ENCODE data around the gene NCAM2. TPM values are rescaled to one million over a fixed set of nuclear protein-coding genes. Genes with fewer than 3 reads are reported as not detected.

The NCAM2 gene
- total RNA-seq, 1 experiment from 2014 or later, result 0.48 TPM

DNA sequence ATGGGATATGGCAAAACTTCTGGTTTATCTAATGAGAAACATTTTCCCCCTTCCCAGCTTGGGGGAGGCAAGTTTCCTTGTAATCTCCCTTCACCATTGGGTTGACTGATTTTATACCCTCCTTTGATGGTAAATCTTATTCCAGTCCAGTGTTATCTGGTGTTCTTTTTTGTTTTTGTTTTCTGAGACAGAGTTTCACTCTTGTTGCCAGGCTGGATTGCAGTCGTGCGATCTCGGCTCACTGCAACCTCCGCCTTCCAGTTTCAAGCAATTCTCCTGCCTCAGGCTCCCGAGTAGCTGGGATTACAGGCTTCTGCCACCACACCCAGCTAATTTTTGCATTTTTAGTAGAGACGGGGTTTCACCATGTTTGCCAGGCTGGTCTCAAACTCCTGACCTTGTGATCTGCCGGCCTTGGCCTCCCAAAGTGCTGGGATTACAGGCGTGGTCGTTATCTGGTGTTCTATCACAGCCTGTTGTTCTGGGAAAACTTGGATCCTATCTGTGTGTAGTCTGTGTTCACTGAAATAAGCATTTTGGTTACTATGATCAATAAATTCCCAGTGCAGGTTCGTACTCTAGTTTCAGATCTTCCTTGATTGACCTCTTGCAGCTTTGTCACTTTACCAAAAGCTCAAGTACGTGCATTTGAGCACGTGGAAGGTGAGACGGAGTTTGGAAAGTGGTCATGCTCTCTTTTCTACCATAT, 281.1 kb downstream of the NCAM2 start:
- H3K36me3 ChIP-seq (replicated peaks; ENCODE audit: control insufficient read depth, insufficient read depth, low read length), result no peaks in the 10 kb centered on the region
- no peak overlapping the region for H3K4me3 ChIP-seq (ENCODE audit: insufficient read depth, low read depth, low read length)
- DNase-seq, result no peak
- H3K27me3 ChIP-seq (ENCODE audit: control insufficient read depth, insufficient read depth, low read length), result no peaks in the 10 kb centered on the region

DNA sequence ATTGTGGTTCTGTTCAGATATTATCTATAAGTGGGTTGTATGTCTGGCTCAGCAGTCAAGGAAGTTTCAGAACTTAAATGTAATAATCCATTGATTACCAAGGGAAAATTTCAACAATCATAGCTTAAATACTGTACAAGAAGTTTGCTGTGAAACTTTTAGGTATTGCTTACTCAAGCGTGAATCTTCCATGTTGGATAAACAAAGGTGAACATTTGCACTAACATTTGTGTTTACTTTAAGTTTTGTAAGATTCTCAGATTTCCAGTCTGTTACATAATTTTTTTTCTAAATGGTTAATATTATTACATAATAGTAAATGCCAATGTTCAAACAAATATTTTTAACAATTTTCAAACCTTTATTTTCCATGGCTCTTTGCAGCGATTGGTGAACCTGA, 285.6 kb downstream of the NCAM2 start:
- H3K36me3 ChIP-seq (replicated peaks; ENCODE audit: control insufficient read depth, insufficient read depth, low read length), result no peaks in the 10 kb centered on the region
- DNase-seq, result no peak
- no peak overlapping the region for H3K4me3 ChIP-seq (ENCODE audit: insufficient read depth, low read depth, low read length)
- no peaks in the 10 kb centered on the region for H3K27me3 ChIP-seq (ENCODE audit: control insufficient read depth, insufficient read depth, low read length)

DNA sequence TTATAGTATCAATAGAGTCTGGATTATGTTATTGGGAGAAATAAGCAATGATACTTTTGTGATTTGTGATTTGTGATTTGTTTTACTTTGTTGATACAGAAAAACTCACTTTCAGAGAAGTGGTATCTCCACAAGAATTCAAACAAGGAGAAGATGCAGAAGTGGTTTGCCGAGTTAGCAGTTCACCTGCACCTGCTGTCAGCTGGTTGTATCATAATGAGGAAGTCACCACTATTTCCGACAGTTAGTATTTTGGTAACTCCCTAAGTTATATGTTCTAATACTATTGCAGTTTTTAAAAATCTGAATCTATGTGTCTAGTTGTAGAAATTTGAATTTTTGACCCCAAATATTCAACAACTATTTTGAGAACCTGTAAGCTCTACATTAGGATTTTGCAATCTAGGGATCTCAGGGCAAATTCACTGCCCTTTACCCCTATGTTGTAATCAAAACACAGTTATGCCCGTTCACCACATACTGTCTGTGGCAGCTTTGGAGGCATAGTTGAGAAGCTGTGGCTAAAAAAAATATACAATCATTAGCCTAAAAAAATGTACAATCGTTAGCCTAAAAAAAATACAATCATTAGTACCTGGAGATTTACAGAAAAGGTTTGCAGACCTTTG, 288.1 kb downstream of the NCAM2 start:
- no peak overlapping the region for H3K4me3 ChIP-seq (ENCODE audit: insufficient read depth, low read depth, low read length)
- DNase-seq, result no peak
- no peaks in the 10 kb centered on the region for H3K36me3 ChIP-seq (replicated peaks; ENCODE audit: control insufficient read depth, insufficient read depth, low read length)
- no peaks in the 10 kb centered on the region for H3K27me3 ChIP-seq (ENCODE audit: control insufficient read depth, insufficient read depth, low read length)

DNA sequence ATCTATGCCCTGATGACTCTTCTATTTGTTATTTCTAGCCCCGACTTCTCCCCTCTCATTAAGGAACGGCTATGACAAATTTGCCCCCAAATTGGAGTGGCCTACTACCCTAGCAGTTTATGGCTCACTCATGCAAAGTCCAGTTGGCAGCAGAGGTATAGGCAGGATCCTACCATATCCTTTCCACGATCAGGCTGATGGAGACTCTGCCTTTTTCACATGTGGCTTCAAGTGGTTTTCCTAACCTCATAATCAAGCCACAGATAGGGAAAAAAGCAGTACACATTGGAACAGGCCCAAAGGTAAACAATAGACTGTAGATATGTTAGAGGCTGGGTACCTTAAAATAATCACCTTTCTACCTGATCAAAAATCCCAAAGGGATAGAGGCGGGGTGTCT, 292.5 kb downstream of the NCAM2 start:
- no peak for DNase-seq
- H3K36me3 ChIP-seq (replicated peaks; ENCODE audit: control insufficient read depth, insufficient read depth, low read length), result no peaks in the 10 kb centered on the region
- no peaks in the 10 kb centered on the region for H3K27me3 ChIP-seq (ENCODE audit: control insufficient read depth, insufficient read depth, low read length)
- H3K4me3 ChIP-seq (ENCODE audit: insufficient read depth, low read depth, low read length), result no peak overlapping the region

DNA sequence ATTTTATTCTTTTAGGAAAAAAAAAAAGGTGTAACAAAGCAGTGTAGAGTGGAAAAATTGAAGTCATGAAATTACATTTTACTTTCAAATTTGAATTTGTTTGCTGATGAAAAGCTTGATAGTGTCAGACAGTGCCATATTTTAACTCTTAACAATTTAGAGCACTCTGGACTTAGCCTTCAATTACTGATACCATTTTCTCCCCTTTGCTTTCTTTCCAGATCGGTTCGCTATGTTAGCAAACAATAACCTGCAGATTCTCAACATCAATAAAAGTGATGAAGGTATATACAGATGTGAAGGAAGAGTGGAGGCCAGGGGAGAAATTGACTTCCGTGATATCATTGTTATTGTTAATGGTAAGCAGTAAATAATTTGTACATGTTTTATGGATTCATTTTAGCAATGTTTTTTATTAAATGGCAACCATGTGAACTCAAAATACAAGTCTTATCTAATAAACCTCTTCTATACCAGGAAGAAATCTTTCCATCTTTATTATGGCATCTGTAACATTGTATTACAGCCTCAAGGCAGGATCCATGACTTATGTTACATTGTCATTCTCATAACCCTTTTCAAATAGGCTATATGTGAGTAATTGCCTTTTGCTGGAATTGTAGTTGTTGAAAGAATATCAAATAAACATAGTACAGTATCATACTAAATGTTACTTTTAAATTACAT, 293.8 kb downstream of the NCAM2 start:
- Histone ChIP-seq H3K4me3 (ENCODE audit: insufficient read depth, low read depth, low read length) (no peak overlapping the region), H3K36me3 (replicated peaks; ENCODE audit: control insufficient read depth, insufficient read depth, low read length) (no peaks in the 10 kb centered on the region), H3K27me3 (ENCODE audit: control insufficient read depth, insufficient read depth, low read length) (no peaks in the 10 kb centered on the region)
- no peak for DNase-seq

DNA sequence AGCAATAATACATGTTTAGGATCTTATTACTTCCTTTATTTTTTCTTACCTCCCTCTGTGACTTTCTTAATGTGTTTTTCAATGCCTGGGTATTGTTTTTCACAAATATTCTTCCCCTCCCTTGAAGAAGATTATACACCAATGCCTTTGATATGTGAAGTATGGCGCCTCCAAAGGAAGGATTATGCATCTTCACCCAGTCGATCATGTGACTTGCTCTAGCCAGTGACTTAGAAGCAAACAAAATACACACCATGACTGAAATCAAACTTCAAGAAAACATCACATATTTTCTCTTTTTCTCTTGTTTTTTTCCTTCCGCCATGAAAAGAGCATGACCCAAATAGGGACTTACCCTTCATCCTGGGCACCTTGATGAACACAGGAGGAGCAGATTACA, 297.1 kb downstream of the NCAM2 start:
- no peak for DNase-seq
- Histone ChIP-seq H3K36me3 (replicated peaks; ENCODE audit: control insufficient read depth, insufficient read depth, low read length) (no peaks in the 10 kb centered on the region), H3K4me3 (ENCODE audit: insufficient read depth, low read depth, low read length) (no peak overlapping the region), H3K27me3 (ENCODE audit: control insufficient read depth, insufficient read depth, low read length) (no peaks in the 10 kb centered on the region)

DNA sequence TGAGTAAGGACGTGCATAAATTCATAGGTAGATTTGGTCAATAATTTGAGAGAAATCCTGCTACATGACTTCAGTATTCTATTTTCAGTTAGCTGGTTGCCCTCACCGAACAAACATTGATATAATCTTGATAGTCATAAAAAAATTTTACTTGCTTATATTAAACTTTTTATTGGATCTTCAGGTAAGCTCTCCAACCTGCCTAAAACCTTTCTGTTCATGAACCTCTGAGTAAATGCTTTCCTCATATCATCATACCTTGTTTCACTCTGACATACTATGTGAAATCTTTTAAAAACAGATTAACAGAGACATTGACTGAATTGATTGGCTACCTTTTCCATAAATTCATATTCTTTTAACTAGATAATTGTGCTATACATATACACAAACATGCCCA, 299.0 kb downstream of the NCAM2 start:
- no peaks in the 10 kb centered on the region for H3K27me3 ChIP-seq (ENCODE audit: control insufficient read depth, insufficient read depth, low read length)
- no peak for DNase-seq
- no peak overlapping the region for H3K4me3 ChIP-seq (ENCODE audit: insufficient read depth, low read depth, low read length)
- no peaks in the 10 kb centered on the region for H3K36me3 ChIP-seq (replicated peaks; ENCODE audit: control insufficient read depth, insufficient read depth, low read length)

DNA sequence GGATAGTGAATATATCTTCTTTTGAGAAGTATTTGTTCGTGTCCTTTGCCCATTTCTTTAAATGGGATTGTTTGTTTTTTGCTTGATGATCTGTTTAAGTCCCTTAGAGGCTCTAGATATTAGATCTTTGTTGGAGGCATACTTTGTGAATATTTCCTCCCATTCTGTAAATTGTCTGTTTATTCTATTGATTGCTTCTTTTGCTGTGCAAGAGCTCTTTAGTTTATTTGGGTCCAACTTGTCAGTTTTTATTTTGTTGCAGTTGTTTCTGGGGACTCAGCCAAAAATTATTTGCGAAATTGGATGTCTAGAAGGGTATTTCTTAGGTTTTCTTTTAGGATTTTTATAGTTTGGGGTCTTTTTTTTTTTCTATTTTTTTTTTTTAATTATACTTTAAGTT, 302.8 kb downstream of the NCAM2 start:
- Histone ChIP-seq H3K27me3 (ENCODE audit: control insufficient read depth, insufficient read depth, low read length) (no peaks in the 10 kb centered on the region), H3K4me3 (ENCODE audit: insufficient read depth, low read depth, low read length) (no peak overlapping the region), H3K36me3 (replicated peaks; ENCODE audit: control insufficient read depth, insufficient read depth, low read length) (no peaks in the 10 kb centered on the region)
- DNase-seq, result no peak

DNA sequence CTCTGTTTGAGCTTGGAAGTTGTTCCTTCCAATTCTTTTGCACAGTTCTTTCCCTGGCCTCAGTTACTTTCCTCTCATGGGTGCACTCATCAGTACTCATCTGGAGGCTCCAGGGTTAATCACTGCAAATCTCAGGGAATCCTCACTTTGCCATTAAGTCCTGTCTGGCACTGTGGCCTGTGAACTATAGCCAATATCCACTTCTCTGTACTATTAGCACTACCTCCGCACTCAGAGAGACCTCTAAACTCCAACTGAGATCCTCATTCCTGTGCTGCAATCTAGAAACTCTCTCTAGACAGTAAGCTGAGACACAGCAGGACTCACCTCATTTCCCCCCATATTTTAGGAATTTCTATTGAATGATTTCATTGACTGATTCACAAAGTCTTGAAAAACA, 311.3 kb downstream of the NCAM2 start:
- no peak for DNase-seq
- Histone ChIP-seq H3K36me3 (replicated peaks; ENCODE audit: control insufficient read depth, insufficient read depth, low read length) (no peaks in the 10 kb centered on the region), H3K4me3 (ENCODE audit: insufficient read depth, low read depth, low read length) (no peak overlapping the region), H3K27me3 (ENCODE audit: control insufficient read depth, insufficient read depth, low read length) (no peaks in the 10 kb centered on the region)

DNA sequence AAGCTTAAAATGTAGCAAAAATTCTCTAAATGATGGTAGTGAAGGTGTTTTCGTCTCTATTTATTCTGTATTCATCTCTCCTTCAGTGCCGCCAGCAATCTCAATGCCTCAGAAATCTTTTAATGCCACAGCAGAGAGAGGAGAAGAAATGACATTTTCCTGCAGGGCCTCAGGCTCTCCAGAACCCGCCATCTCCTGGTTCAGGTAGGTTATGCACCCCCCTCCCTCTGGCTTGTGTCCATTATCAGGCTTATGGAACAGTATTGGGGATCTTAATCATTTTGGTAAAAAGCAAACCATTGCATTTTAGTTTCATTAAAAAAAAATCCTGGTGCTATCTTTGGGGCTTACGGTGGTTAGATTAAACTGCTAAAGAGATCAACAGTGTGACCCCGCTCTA, 326.1 kb downstream of the NCAM2 start:
- peak; percentile 1 for DNase-seq
- no peak overlapping the region for H3K4me3 ChIP-seq (ENCODE audit: insufficient read depth, low read depth, low read length)

DNA sequence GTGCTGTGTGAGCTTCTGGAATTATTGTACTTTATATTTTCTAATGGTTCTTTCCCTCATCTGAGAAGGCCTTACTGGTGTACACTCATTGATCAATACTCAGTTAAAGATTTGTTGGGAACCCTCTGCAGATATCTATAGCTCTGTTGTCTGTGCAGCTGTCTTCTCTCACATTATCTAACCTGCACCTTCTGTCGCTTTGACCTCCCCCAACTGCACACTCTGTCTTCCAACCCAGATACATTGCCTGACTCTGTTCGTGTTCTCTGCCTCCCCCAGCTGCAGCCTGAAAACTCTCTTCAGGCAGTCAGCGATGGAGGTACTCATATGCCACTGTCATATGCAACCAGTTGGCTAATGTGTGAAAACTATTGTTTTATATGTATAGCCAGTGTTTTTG, 334.3 kb downstream of the NCAM2 start:
- no peak for DNase-seq
- H3K27me3 ChIP-seq (ENCODE audit: control insufficient read depth, insufficient read depth, low read length), result no peaks in the 10 kb centered on the region

More for the DNA sequence above, 326.1 kb downstream of the NCAM2 start:
- H3K27me3 ChIP-seq (ENCODE audit: control insufficient read depth, insufficient read depth, low read length), result no peaks in the 10 kb centered on the region
- H3K36me3 ChIP-seq (replicated peaks; ENCODE audit: control insufficient read depth, insufficient read depth, low read length), result no peaks in the 10 kb centered on the region

DNA sequence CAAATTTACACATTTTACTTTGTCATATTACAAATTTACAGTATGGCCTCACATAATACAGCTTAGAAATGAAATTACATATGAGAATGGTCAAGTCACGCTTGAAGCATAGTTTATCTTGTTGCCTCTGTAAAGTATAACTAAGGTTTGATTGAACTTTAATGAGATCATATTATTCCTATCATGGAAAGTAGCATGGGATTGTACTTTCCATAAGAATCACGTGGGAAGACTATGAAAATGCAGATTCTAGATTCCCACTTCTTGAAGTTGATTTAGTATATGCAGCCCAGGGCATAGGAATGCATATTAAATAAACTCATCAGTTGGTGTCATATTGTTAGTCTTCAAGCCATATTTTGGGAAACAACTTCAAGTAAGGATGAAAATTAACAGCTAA, 342.8 kb downstream of the NCAM2 start:
- Histone ChIP-seq H3K36me3 (replicated peaks; ENCODE audit: control insufficient read depth, insufficient read depth, low read length) (no peaks in the 10 kb centered on the region), H3K4me3 (ENCODE audit: insufficient read depth, low read depth, low read length) (no peak overlapping the region), H3K27me3 (ENCODE audit: control insufficient read depth, insufficient read depth, low read length) (no peaks in the 10 kb centered on the region)
- DNase-seq, result no peak

More for the DNA sequence above, 334.3 kb downstream of the NCAM2 start:
- Histone ChIP-seq H3K36me3 (replicated peaks; ENCODE audit: control insufficient read depth, insufficient read depth, low read length) (no peaks in the 10 kb centered on the region), H3K4me3 (ENCODE audit: insufficient read depth, low read depth, low read length) (no peak overlapping the region)

DNA sequence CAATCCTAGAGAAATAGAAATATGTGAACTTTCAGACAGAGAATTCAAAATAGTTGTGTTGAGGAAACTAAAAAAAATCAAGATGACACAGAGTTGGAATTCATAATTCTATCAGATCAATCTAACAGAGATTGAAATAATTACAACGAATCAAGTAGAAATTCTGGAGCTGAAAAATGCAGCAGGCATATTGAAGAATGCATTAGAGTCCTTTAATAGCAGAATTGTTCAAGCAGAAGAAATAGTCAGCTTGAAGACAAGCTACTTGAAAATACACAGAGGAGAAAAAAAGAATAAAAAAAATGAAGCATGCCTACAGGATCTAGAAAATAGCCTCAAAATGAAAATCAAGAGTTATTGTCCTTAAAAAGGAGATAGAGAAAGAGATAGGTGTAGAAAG, 347.1 kb downstream of the NCAM2 start:
- no peak for DNase-seq
- Histone ChIP-seq H3K36me3 (replicated peaks; ENCODE audit: control insufficient read depth, insufficient read depth, low read length) (no peaks in the 10 kb centered on the region), H3K27me3 (ENCODE audit: control insufficient read depth, insufficient read depth, low read length) (no peaks in the 10 kb centered on the region), H3K4me3 (ENCODE audit: insufficient read depth, low read depth, low read length) (no peak overlapping the region)

DNA sequence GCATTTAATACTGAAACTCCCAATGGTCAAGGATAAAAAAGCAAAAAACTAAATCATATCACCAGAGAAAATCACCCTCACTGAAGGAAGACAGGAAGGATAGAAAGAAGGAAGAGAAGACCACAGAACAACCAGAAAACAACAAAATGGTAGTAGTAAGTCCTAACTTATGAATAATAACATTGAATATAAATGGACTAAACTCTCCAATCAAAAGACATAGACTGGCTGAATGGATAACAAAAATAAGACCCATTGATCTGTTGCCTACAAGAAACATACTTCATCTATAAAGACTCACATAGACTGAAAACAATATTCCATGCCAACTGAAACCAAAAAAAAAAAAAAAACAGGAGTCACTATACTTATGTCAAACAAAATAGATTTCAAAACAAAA, 347.7 kb downstream of the NCAM2 start:
- H3K4me3 ChIP-seq (ENCODE audit: insufficient read depth, low read depth, low read length), result no peak overlapping the region
- no peaks in the 10 kb centered on the region for H3K27me3 ChIP-seq (ENCODE audit: control insufficient read depth, insufficient read depth, low read length)
- no peak for DNase-seq
- H3K36me3 ChIP-seq (replicated peaks; ENCODE audit: control insufficient read depth, insufficient read depth, low read length), result no peaks in the 10 kb centered on the region

DNA sequence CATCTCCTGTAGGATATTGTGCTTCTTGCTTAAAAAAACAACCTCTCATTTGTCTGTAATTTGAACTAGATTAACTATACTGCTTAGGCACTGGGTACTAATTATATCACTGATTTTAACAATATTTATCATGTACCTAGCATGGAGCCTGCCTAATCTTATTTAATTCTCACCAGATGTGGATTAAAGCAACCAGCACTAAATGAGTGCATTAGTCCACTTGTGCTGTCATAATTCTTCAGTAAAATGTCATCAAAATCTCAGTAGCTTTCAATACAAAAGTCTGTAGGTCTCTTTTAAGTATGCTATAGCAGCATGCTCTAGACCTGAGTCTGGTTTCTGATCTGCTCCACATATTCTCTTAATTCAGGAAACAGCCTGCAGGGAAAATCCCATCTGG, 368.1 kb downstream of the NCAM2 start:
- Histone ChIP-seq H3K36me3 (replicated peaks; ENCODE audit: control insufficient read depth, insufficient read depth, low read length) (no peaks in the 10 kb centered on the region), H3K27me3 (ENCODE audit: control insufficient read depth, insufficient read depth, low read length) (no peaks in the 10 kb centered on the region), H3K4me3 (ENCODE audit: insufficient read depth, low read depth, low read length) (no peak overlapping the region)
- DNase-seq, result no peak
